OCI-LY1 (cell line): ENCODE measurements around the gene ACKR3.

Experiments
- H2AFZ ChIP-seq: fragments of 200-600 bp; sonication (generic), shearing (Covaris generic); 2 replicates; pipeline ENCODE4 v1.6.0; 2014; ENCODE audit warnings: antibody characterized with exemption, mild to moderate bottlenecking, low read length
- H3F3A ChIP-seq: fragments of 200-600 bp; sonication (generic), shearing (Covaris generic); 2 replicates; pipeline ENCODE4 v1.6.0; 2014; ENCODE audit warnings: mild to moderate bottlenecking, antibody characterized with exemption, low read length, moderate library complexity; ENCODE audit not compliant: insufficient read depth
- H3K27ac ChIP-seq: fragments of 200-600 bp; sonication (generic); 2 replicates; pipeline ENCODE4 v1.5.1; 2014; ENCODE audit warnings: low read length, mixed run types, mild to moderate bottlenecking, low read depth; ENCODE audit not compliant: poor library complexity, severe bottlenecking
- H3K27me3 ChIP-seq: fragments of 200-600 bp; sonication (generic); 2 replicates; pipeline ENCODE4 v1.6.0; 2014; ENCODE audit warnings: antibody characterized with exemption, mild to moderate bottlenecking, low read length, moderate library complexity; ENCODE audit not compliant: insufficient read depth
- H3K36me3 ChIP-seq: fragments of 200-600 bp; sonication (generic); 2 replicates; pipeline ENCODE4 v1.6.1; 2014; ENCODE audit warnings: mild to moderate bottlenecking, antibody characterized with exemption, low read length, moderate library complexity, mixed read lengths; ENCODE audit not compliant: insufficient read depth
- H3K4me1 ChIP-seq: fragments of 200-600 bp; sonication (generic); 2 replicates; pipeline ENCODE4 v1.5.1; 2014; ENCODE audit warnings: mild to moderate bottlenecking, low read length, moderate library complexity; ENCODE audit not compliant: insufficient read depth, severe bottlenecking
- H3K4me2 ChIP-seq: fragments of 200-600 bp; sonication (generic), shearing (Covaris generic); 2 replicates; pipeline ENCODE4 v1.6.1; 2014; ENCODE audit warnings: low read length
- H3K4me3 ChIP-seq: fragments of 200-600 bp; sonication (generic); 2 replicates; pipeline ENCODE4 v1.5.1; 2014; ENCODE audit warnings: low read length, low read depth, mild to moderate bottlenecking, mixed read lengths; ENCODE audit not compliant: poor library complexity, severe bottlenecking
- H3K79me2 ChIP-seq: fragments of 200-600 bp; shearing (Covaris generic); 2 replicates; pipeline ENCODE4 v1.6.1; 2016; ENCODE audit warnings: mixed run types, low read length, mixed read lengths; ENCODE audit not compliant: insufficient read depth
- H3K9ac ChIP-seq: fragments of 200-600 bp; sonication (generic), shearing (Covaris generic); 2 replicates; pipeline ENCODE4 v1.6.1; 2014; ENCODE audit warnings: mild to moderate bottlenecking, low read length, mixed read lengths
- H3K9me2 ChIP-seq: fragments of 200-600 bp; sonication (generic), shearing (Covaris generic); 2 replicates; pipeline ENCODE4 v1.6.1; 2014; ENCODE audit warnings: low read depth, mild to moderate bottlenecking, low read length, mixed read lengths
- H3K9me3 ChIP-seq: fragments of 200-600 bp; shearing (Covaris generic); 2 replicates; pipeline ENCODE4 v1.6.1; 2014; ENCODE audit warnings: low read length, mixed read lengths
- H4K20me1 ChIP-seq: fragments of 200-600 bp; sonication (generic), shearing (Covaris generic); 2 replicates; pipeline ENCODE4 v1.6.0; 2016; ENCODE audit warnings: mild to moderate bottlenecking, low read length; ENCODE audit not compliant: insufficient read depth
- EZH2 ChIP-seq: fragments of 200-600 bp; sonication (generic), shearing (Covaris generic); IDR thresholded peaks from 2 replicates; pipeline ENCODE4 v1.8.0; 2017; ENCODE audit warnings: borderline replicate concordance, mixed run types, mild to moderate bottlenecking, antibody characterized with exemption, low read length, moderate library complexity, mixed read lengths
- TF ChIP-seq, protein P1 (sequence below): fragments of 200-600 bp; sonication (generic), shearing (Covaris generic); IDR thresholded peaks from 2 replicates; pipeline ENCODE4 v1.5.1; 2017; ENCODE audit warnings: mild to moderate bottlenecking, antibody characterized with exemption, low read length, moderate library complexity, mixed read lengths

The ACKR3 gene

DNA sequence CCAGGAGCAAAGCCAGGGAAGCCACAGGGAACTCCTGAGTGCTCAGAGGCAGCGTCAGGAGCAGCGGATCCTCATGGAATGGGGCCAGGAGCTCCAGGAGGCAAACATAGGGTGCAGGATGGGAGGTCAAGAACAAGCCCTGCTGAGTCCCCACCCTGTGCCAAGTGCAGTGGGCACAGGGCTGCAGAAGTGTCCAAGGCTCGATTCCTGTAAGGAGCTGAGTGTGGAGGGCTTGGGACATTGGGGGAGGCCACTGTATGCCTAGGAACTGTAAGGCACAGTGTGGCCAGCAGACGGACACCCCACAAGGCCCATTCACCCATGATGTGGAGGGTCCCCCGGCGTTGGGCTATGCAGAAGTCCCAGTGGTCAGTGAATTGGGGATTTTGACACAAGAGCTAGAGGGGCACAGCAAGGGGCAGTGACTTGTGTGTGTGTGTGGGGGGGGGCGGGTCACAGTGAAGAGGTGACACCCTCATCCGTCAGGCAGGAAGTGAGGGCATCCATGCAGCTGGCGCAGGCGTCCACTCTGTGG lies 55.6 kb downstream of the ACKR3 start:
- Histone ChIP-seq H3K27me3 (peaks cover 4% of the 10 kb centered on the region; the same call in 1 of the 2 replicates), H3K9ac (no peak overlapping the region), H3K4me1 (no peaks in the 10 kb centered on the region), H3K27ac (no peak overlapping the region), H3K9me3 (no peaks in the 10 kb centered on the region), H3F3A (no peaks in the 10 kb centered on the region), H2AFZ (no peak overlapping the region), H4K20me1 (no peaks in the 10 kb centered on the region), H3K4me2 (no peak overlapping the region), H3K9me2 (no peaks in the 10 kb centered on the region), H3K4me3 (no peak overlapping the region), H3K79me2 (no peaks in the 10 kb centered on the region), H3K36me3 (no peaks in the 10 kb centered on the region)
- no peak for TF ChIP-seq EZH2
- TF ChIP-seq, protein P1, sequence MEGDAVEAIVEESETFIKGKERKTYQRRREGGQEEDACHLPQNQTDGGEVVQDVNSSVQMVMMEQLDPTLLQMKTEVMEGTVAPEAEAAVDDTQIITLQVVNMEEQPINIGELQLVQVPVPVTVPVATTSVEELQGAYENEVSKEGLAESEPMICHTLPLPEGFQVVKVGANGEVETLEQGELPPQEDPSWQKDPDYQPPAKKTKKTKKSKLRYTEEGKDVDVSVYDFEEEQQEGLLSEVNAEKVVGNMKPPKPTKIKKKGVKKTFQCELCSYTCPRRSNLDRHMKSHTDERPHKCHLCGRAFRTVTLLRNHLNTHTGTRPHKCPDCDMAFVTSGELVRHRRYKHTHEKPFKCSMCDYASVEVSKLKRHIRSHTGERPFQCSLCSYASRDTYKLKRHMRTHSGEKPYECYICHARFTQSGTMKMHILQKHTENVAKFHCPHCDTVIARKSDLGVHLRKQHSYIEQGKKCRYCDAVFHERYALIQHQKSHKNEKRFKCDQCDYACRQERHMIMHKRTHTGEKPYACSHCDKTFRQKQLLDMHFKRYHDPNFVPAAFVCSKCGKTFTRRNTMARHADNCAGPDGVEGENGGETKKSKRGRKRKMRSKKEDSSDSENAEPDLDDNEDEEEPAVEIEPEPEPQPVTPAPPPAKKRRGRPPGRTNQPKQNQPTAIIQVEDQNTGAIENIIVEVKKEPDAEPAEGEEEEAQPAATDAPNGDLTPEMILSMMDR, result no peak

DNA sequence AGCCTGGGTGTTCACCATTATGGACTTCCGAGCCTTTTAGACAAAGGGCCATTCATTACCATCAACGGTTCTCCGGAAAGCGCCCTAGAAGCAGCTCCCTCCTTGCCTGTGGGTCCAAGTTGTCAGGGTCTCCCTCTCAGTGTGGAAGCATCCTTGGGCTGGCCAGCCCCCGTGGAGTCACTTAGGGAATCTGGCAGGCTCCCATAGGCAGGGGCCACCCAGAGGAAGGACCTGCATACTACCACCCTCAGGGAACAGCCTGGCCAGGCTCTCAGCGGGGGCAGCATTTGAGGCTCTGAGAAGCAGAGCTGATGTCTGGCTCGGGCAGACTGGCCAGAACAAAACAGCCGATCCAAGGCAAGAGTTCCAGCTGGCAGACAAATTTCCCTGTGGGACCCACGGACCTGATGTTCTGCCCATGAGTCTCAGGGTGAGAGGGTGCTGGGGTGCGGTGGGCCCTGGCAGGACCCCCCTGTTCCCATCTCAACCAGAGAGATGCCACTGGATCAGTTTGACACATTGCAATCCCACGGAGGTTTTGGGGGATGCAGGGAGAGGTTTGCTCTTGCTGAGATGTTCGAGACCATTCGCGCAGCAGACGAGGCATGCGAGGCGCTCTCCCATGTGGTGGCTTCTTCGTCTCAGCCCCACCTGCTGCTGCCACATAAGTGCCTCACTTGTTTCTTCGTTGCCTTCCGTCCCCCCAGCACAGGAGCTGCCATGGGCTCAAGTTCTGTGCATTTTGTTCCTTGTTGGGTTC lies 56.9 kb downstream of the ACKR3 start:
- H4K20me1 ChIP-seq, result no peaks in the 10 kb centered on the region
- no peaks in the 10 kb centered on the region for H3K9me2 ChIP-seq
- TF ChIP-seq, protein P1, result no peak
- TF ChIP-seq EZH2, result no peak
- no peaks in the 10 kb centered on the region for H3F3A ChIP-seq
- no peak overlapping the region for H3K4me3 ChIP-seq
- no peak overlapping the region for H3K27ac ChIP-seq
- no peaks in the 10 kb centered on the region for H3K79me2 ChIP-seq
- no peaks in the 10 kb centered on the region for H3K4me1 ChIP-seq
- no peaks in the 10 kb centered on the region for H3K36me3 ChIP-seq
- no peak overlapping the region for H3K4me2 ChIP-seq
- H3K9ac ChIP-seq, result no peak overlapping the region
- H3K27me3 ChIP-seq, result peaks cover 4% of the 10 kb centered on the region; the same call in 1 of the 2 replicates
- no peaks in the 10 kb centered on the region for H3K9me3 ChIP-seq
- no peak overlapping the region for H2AFZ ChIP-seq

- H4K20me1 ChIP-seq, result no peaks in the 10 kb centered on the region
- H3F3A ChIP-seq, result no peaks in the 10 kb centered on the region
- no peak overlapping the region for H3K4me3 ChIP-seq
- no peaks in the 10 kb centered on the region for H3K4me1 ChIP-seq
- TF ChIP-seq, protein P1, result no peak
- TF ChIP-seq EZH2, result no peak
- no peaks in the 10 kb centered on the region for H3K36me3 ChIP-seq
- no peaks in the 10 kb centered on the region for H3K79me2 ChIP-seq
- no peaks in the 10 kb centered on the region for H3K9me2 ChIP-seq
- peaks cover 4% of the 10 kb centered on the region; the same call in 1 of the 2 replicates for H3K27me3 ChIP-seq
- H3K27ac ChIP-seq, result no peak overlapping the region
- H3K4me2 ChIP-seq, result no peak overlapping the region
- H3K9me3 ChIP-seq, result no peaks in the 10 kb centered on the region
- H3K9ac ChIP-seq, result no peak overlapping the region
- no peak overlapping the region for H2AFZ ChIP-seq
These were observed 57.6 kb downstream of the ACKR3 start for GRCh38 chr2:236627193-236627592.
